PC-3 (cell line): Measurements from ENCODE around the gene ILF2. TPM values are rescaled to one million over a fixed set of nuclear protein-coding genes. Genes with fewer than 3 reads are reported as not detected.
A peak's percentile ranks its signal among the peaks of the same experiment; 100 is the strongest.

ENCODE experiments used
- ATAC-seq: fragments of 200-7000 bp; cut with Tn5 transposase; 2 replicates; pipeline ENCODE4 v1.9.1; 2020; ENCODE audit warnings: mild to moderate bottlenecking, moderate library complexity
- BruUV-seq: library from RNA; stranded (reverse); fragments of 400-500 nt; replicated peaks from 2 replicates; lab custom pipeline; 2021; lab: Mats Ljungman, UMichigan
- CTCF ChIA-PET: fragments of 300-600 bp; sonication (Branson Sonifier 250); formaldehyde crosslinking; loops from one replicate; lab custom pipeline; 2022; ENCODE audit warnings: antibody characterized with exemption; lab: Charles Lee
- POLR2A ChIA-PET: fragments of 300-600 bp; sonication (Branson Sonifier 250); formaldehyde crosslinking; loops from one replicate; lab custom pipeline; 2022; ENCODE audit warnings: antibody characterized with exemption; ENCODE audit not compliant: unreplicated experiment; lab: Charles Lee
- DNase-seq: peaks from one replicate; pipeline ENCODE4 v3.0.0-alpha.2; 2015
- H2AFZ ChIP-seq: fragments of 300-600 bp; sonication (generic); 2 replicates; pipeline ENCODE4 v1.6.0; 2016; ENCODE audit warnings: antibody characterized with exemption, low read length
- H3F3A ChIP-seq: fragments of 300-600 bp; sonication (generic); one replicate; pipeline ENCODE4 v1.6.0; 2017; ENCODE audit warnings: antibody characterized with exemption, low read length, control low read depth, mild to moderate bottlenecking; ENCODE audit not compliant: unreplicated experiment
- H3K27ac ChIP-seq: fragments of 300-600 bp; sonication (generic); 2 replicates; pipeline ENCODE4 v1.5.1; 2016; ENCODE audit warnings: mild to moderate bottlenecking, low read length
- H3K27me3 ChIP-seq: fragments of 300-600 bp; sonication (generic); 2 replicates; pipeline ENCODE4 v1.6.1; 2016; ENCODE audit warnings: low read length, mixed read lengths
- H3K36me3 ChIP-seq: fragments of 300-600 bp; sonication (generic); 2 replicates; pipeline ENCODE4 v1.6.1; 2016; ENCODE audit warnings: low read depth, mixed run types, low read length, mixed read lengths
- H3K4me1 ChIP-seq: fragments of 300-600 bp; sonication (generic); 2 replicates; pipeline ENCODE4 v1.5.1; 2016; ENCODE audit warnings: low read length; ENCODE audit not compliant: insufficient read depth
- H3K4me2 ChIP-seq: fragments of 300-600 bp; sonication (generic); 2 replicates; pipeline ENCODE4 v1.6.0; 2016; ENCODE audit warnings: low read length
- H3K4me3 ChIP-seq: fragments of 300-600 bp; sonication (generic); 2 replicates; pipeline ENCODE4 v1.5.1; 2016; ENCODE audit warnings: mild to moderate bottlenecking, low read length, mixed read lengths
- H3K79me2 ChIP-seq: fragments of 300-600 bp; sonication (generic); 2 replicates; pipeline ENCODE4 v1.6.1; 2017; ENCODE audit warnings: low read length, mixed read lengths
- H3K9ac ChIP-seq: fragments of 300-600 bp; sonication (generic); 2 replicates; pipeline ENCODE4 v1.6.0; 2016; ENCODE audit warnings: mild to moderate bottlenecking, low read length
- H3K9me2 ChIP-seq: fragments of 300-600 bp; sonication (generic); replicated peaks from 2 replicates; pipeline ENCODE4 v1.6.1; 2016; ENCODE audit warnings: mixed run types, low read length, mixed read lengths
- H3K9me3 ChIP-seq: fragments of 300-600 bp; sonication (generic); 2 replicates; pipeline ENCODE4 v1.6.1; 2016; ENCODE audit warnings: low read length, mixed read lengths
- H4K20me1 ChIP-seq: fragments of 300-600 bp; sonication (generic); 2 replicates; pipeline ENCODE4 v1.6.1; 2016; ENCODE audit warnings: low read length, mixed read lengths
- EZH2 ChIP-seq: fragments of 300-600 bp; sonication (generic); IDR thresholded peaks from one replicate; pipeline ENCODE4 v1.6.1; 2017; ENCODE audit warnings: antibody characterized with exemption, mild to moderate bottlenecking, low read length; ENCODE audit not compliant: unreplicated experiment
- EZH2phosphoT487 ChIP-seq: fragments of 300-600 bp; sonication (generic); IDR thresholded peaks from 2 replicates; pipeline ENCODE4 v1.6.1; 2018; ENCODE audit warnings: mild to moderate bottlenecking, antibody characterized with exemption, low read length, borderline replicate concordance
- intact Hi-C: fragments of 100-400 bp; cut with micrococcal nuclease; formaldehyde crosslinking; loops from 2 replicates; pipeline ENCODE4 v1.9.0; 2023
- total RNA-seq: library from RNA; depleted of rRNA; stranded (reverse); fragments of >200 nt; gene quantifications from 2 replicates; pipeline ENCODE4 v1.2.3, GENCODE V29; 2014
- TF ChIP-seq, protein P1 (sequence below): fragments of 300-600 bp; sonication (generic); conservative IDR thresholded peaks from 2 replicates; pipeline ENCODE4 v1.5.1; 2017; ENCODE audit warnings: antibody characterized with exemption, low read depth, mild to moderate bottlenecking, low read length

Gene ILF2
- total RNA-seq, 1 experiment from 2014 or later: 439 TPM

DNA sequence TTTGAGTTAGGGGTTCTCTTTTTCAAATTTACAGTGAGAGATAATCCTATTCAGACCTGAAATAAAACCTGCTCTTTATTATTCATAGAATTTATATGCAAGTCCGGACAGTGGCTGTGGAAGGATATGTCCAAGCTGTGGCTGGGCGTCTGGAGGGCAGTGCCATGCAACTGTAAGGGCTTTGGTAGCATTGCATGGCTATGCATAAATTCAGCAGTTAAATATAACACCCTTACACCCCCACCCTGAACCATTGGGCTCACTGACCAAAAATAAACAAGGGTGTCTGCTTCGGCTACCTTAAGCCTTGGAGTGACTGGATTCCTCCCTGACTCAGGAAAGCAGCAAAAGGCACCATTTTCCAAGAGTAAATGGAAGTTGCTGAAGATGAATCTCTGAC, 31.5 kb downstream of the ILF2 start:
- POLR2A ChIA-PET: no interaction called here

DNA sequence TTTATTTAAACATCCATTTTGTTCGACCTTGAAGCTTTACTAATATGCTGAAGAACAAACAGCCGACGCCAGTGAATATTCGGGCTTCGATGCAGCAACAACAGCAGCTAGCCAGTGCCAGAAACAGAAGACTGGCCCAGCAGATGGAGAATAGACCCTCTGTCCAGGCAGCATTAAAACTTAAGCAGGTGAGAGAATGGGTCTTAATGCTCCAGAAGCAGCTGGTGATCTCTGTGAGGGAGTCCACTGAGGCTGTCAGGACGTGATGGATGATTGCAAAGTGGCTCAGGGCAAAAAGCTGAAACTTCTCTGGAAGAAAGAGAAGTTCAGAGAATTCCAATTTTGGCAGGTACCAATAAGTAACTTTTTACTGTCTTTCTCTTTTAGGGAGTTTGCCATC, 32.5 kb downstream of the ILF2 start:
- Histone ChIP-seq H3K79me2 (peaks cover 94% of the 10 kb centered on the region), H3K9ac (no peak overlapping the region), H3K9me2 (no peaks in the 10 kb centered on the region), H2AFZ (no peak overlapping the region), H3K4me1 (peaks cover 14% of the 10 kb centered on the region), H3K9me3 (no peaks in the 10 kb centered on the region), H3K27ac (no peak overlapping the region), H3K36me3 (peaks cover 68% of the 10 kb centered on the region), H3K4me3 (no peak overlapping the region), H3F3A (peaks cover 4% of the 10 kb centered on the region), H4K20me1 (peaks cover 18% of the 10 kb centered on the region; the same call in 1 of the 2 replicates), H3K27me3 (no peaks in the 10 kb centered on the region), H3K4me2 (no peak overlapping the region)
- ChIA-PET POLR2A (interaction anchor here (0.7 kb wide), 1 partner anchor 20 kb away, joined by 3 read pairs; the partner anchor contains the start of gene SNAPIN), CTCF (no interaction called here)
- TF ChIP-seq EZH2: no peak
- TF ChIP-seq EZH2phosphoT487: no peak
- TF ChIP-seq, protein P1, sequence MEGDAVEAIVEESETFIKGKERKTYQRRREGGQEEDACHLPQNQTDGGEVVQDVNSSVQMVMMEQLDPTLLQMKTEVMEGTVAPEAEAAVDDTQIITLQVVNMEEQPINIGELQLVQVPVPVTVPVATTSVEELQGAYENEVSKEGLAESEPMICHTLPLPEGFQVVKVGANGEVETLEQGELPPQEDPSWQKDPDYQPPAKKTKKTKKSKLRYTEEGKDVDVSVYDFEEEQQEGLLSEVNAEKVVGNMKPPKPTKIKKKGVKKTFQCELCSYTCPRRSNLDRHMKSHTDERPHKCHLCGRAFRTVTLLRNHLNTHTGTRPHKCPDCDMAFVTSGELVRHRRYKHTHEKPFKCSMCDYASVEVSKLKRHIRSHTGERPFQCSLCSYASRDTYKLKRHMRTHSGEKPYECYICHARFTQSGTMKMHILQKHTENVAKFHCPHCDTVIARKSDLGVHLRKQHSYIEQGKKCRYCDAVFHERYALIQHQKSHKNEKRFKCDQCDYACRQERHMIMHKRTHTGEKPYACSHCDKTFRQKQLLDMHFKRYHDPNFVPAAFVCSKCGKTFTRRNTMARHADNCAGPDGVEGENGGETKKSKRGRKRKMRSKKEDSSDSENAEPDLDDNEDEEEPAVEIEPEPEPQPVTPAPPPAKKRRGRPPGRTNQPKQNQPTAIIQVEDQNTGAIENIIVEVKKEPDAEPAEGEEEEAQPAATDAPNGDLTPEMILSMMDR: no peak
- DNase-seq (no peak), ATAC-seq (no peak)
- BruUV-seq: no TSS peak
- intact Hi-C loops: no loop called here

More for the DNA sequence above, 31.5 kb downstream of the ILF2 start:
- no peaks in the 10 kb centered on the region for H3K9me3 ChIP-seq
- peaks cover 99% of the 10 kb centered on the region for H3K79me2 ChIP-seq
- no peak overlapping the region for H3K27ac ChIP-seq
- H3K36me3 ChIP-seq: peaks cover 79% of the 10 kb centered on the region
- DNase-seq (no peak), ATAC-seq (no peak)
- H3K27me3 ChIP-seq: no peaks in the 10 kb centered on the region
- TF ChIP-seq, protein P1: no peak
- TF ChIP-seq EZH2 (no peak), EZH2phosphoT487 (no peak)
- no peak overlapping the region for H3K9ac ChIP-seq
- H2AFZ ChIP-seq: no peak overlapping the region
- CTCF ChIA-PET: no interaction called here
- no peaks in the 10 kb centered on the region for H3K9me2 ChIP-seq
- intact Hi-C loops: no loop called here
- peaks cover 9% of the 10 kb centered on the region for H3F3A ChIP-seq
- H3K4me1 ChIP-seq: peaks cover 10% of the 10 kb centered on the region
- H3K4me2 ChIP-seq: no peak overlapping the region
- BruUV-seq: no TSS peak
- H4K20me1 ChIP-seq: peaks cover 22% of the 10 kb centered on the region; the same call in 1 of the 2 replicates
- no peak overlapping the region for H3K4me3 ChIP-seq

DNA sequence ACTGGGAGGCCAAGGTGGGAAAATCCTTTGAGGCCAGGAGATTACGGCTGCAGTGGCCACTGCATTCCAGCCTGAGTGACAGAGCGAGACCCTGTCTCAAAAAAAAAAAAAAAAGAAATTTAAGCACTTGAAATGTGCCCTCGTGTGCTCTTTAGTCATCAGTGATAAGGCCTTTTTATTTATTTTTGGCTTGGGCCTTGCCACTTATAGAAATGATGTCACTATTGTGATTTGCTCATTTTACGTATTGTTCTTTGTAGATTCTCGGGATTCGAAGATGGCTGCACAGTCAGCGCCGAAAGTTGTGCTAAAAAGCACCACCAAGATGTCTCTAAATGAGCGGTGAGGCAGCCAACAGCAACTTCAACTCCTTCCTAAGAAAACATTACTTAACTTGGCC, 34.5 kb downstream of the ILF2 start:
- ATAC-seq (no peak), DNase-seq (no peak)
- peak overlapping the region; percentile 94 for H3K4me2 ChIP-seq
- H3K36me3 ChIP-seq: peaks cover 49% of the 10 kb centered on the region
- peaks cover 18% of the 10 kb centered on the region for H3K4me1 ChIP-seq
- ChIA-PET CTCF (no interaction called here), POLR2A (no interaction called here)
- H3K27me3 ChIP-seq: no peaks in the 10 kb centered on the region
- no peaks in the 10 kb centered on the region for H3K9me2 ChIP-seq
- intact Hi-C loops: no loop called here
- no peaks in the 10 kb centered on the region for H3K9me3 ChIP-seq
- peaks cover 79% of the 10 kb centered on the region for H3K79me2 ChIP-seq
- no TSS peak for BruUV-seq
- peaks cover 4% of the 10 kb centered on the region for H3F3A ChIP-seq
- TF ChIP-seq, protein P1: no peak
- TF ChIP-seq EZH2phosphoT487 (no peak), EZH2 (no peak)
- H3K9ac ChIP-seq: no peak overlapping the region
- H4K20me1 ChIP-seq: peaks cover 18% of the 10 kb centered on the region; the same call in 1 of the 2 replicates
- no peak overlapping the region for H2AFZ ChIP-seq
- H3K27ac ChIP-seq: no peak overlapping the region
- H3K4me3 ChIP-seq: peak overlapping the region; percentile 83
